Measurements from ENCODE around the gene PLA2G2C.
A peak's percentile ranks its signal among the peaks of the same experiment; 100 is the strongest.
"Not testable (repeated sequence)": the region's sequence is repeated elsewhere in the genome, so short reads cannot be mapped to it uniquely, and the experiment has no call there.

The PLA2G2C gene

GRCh38 chr1:20185834-20186782, at the start of gene PLA2G2C, which contains the start of gene UBXN10:
PLA2G2C (minus strand) TSS chr1:20186518; CDS start chr1:20177363, 9,155 bp downstream.
UBXN10 (plus strand) TSS chr1:20186096; CDS start chr1:20190562, 4,466 bp downstream.
- peak; percentile 62 for DNase-seq (ENCODE audit: low read depth, low spot score)

- DNase-seq (ENCODE audit: low read depth, low spot score), result no peak
Measured at GRCh38 chr1:20234788-20235535, 48.6 kb upstream of the PLA2G2C start.

- DNase-seq (ENCODE audit: low read depth, low spot score), result peak; percentile 12
Measured at GRCh38 chr1:20233866-20234265, 47.5 kb upstream of the PLA2G2C start.

- DNase-seq (ENCODE audit: low read depth, low spot score), result no peak
Measured at GRCh38 chr1:20233394-20233793, 47.1 kb upstream of the PLA2G2C start.

- DNase-seq (ENCODE audit: low read depth, low spot score), result peak; percentile 56
Measured at GRCh38 chr1:20232564-20232963, 46.2 kb upstream of the PLA2G2C start.

- no peak for DNase-seq (ENCODE audit: low read depth, low spot score)
Measured at GRCh38 chr1:20229171-20229570, 42.9 kb upstream of the PLA2G2C start.

- no peak for DNase-seq (ENCODE audit: low read depth, low spot score)
Measured at GRCh38 chr1:20228314-20228825, 42.1 kb upstream of the PLA2G2C start.

- no peak for DNase-seq (ENCODE audit: low read depth, low spot score)
Measured at GRCh38 chr1:20227704-20228103, 41.4 kb upstream of the PLA2G2C start.

GRCh38 chr1:20224546-20224945, 38.2 kb upstream of the PLA2G2C start:
- no peak for DNase-seq (ENCODE audit: low read depth, low spot score)

- DNase-seq (ENCODE audit: low read depth, low spot score), result no peak
Measured at GRCh38 chr1:20223551-20224419, 37.5 kb upstream of the PLA2G2C start.

GRCh38 chr1:20223106-20223505, 36.8 kb upstream of the PLA2G2C start:
- DNase-seq (ENCODE audit: low read depth, low spot score), result no peak

- no peak for DNase-seq (ENCODE audit: low read depth, low spot score)
Measured at GRCh38 chr1:20220036-20220435, 33.7 kb upstream of the PLA2G2C start.

GRCh38 chr1:20219053-20219452, 32.7 kb upstream of the PLA2G2C start:
- DNase-seq (ENCODE audit: low read depth, low spot score), result not testable (repeated sequence)

GRCh38 chr1:20216574-20216973, 30.3 kb upstream of the PLA2G2C start:
- peak; percentile 41 for DNase-seq (ENCODE audit: low read depth, low spot score)

GRCh38 chr1:20215716-20216115, 29.4 kb upstream of the PLA2G2C start:
- no peak for DNase-seq (ENCODE audit: low read depth, low spot score)

- peak; percentile 92 for DNase-seq (ENCODE audit: low read depth, low spot score)
Measured at GRCh38 chr1:20212685-20213331, 26.5 kb upstream of the PLA2G2C start.

GRCh38 chr1:20212085-20212684, 25.9 kb upstream of the PLA2G2C start:
- DNase-seq (ENCODE audit: low read depth, low spot score), result no peak

GRCh38 chr1:20211511-20211931, 25.2 kb upstream of the PLA2G2C start:
- DNase-seq (ENCODE audit: low read depth, low spot score), result no peak

GRCh38 chr1:20210736-20211460, 24.6 kb upstream of the PLA2G2C start:
- DNase-seq (ENCODE audit: low read depth, low spot score), result no peak

GRCh38 chr1:20209471-20209870, 23.2 kb upstream of the PLA2G2C start:
- no peak for DNase-seq (ENCODE audit: low read depth, low spot score)

All from ELF-1 (cell line).